Activated CD8-positive, alpha-beta T cell treated with anti-CD3 and anti-CD28 coated beads, Interleukin-2, amount 10 ng/mL, durations not matched to agents 7 days and 5 days (primary cell): ENCODE results near the gene ARL6IP5. TPM values are rescaled to one million over a fixed set of nuclear protein-coding genes. Genes with fewer than 3 reads are reported as not detected.

ENCODE experiments used
- ATAC-seq: fragments of 150-1000 bp; cut with Tn5 transposase; one replicate; pipeline ENCODE4 v1.10.0; 2021; ENCODE audit warnings: moderate library complexity
- CTCF ChIA-PET: fragments of 350-600 bp; sonication (Branson Sonifier 250); formaldehyde crosslinking; loops from one replicate; lab custom pipeline; 2021; ENCODE audit warnings: antibody characterized with exemption; lab: Charles Lee
- POLR2A ChIA-PET: fragments of 350-600 bp; sonication (Branson Sonifier 250); formaldehyde crosslinking; loops from one replicate; lab custom pipeline; 2021; ENCODE audit warnings: antibody characterized with exemption; lab: Charles Lee
- DNase-seq: peaks from one replicate; pipeline ENCODE4 v3.0.0-alpha.2; 2020
- H3K27ac Mint-ChIP-seq: one replicate; pipeline ENCODE4 v1.8.0; 2021; ENCODE audit warnings: mild to moderate bottlenecking, mixed read lengths
- H3K27me3 Mint-ChIP-seq: one replicate; pipeline ENCODE4 v1.8.0; 2021; ENCODE audit warnings: low read depth, mixed read lengths
- H3K36me3 Mint-ChIP-seq: one replicate; pipeline ENCODE4 v1.8.0; 2021; ENCODE audit warnings: low read depth, mixed read lengths
- H3K4me1 Mint-ChIP-seq: one replicate; pipeline ENCODE4 v1.8.0; 2021; ENCODE audit warnings: low read depth, mixed read lengths
- H3K4me3 Mint-ChIP-seq: one replicate; pipeline ENCODE4 v1.8.0; 2021; ENCODE audit warnings: mild to moderate bottlenecking, mixed read lengths
- H3K9me3 Mint-ChIP-seq: one replicate; pipeline ENCODE4 v1.8.0; 2022; ENCODE audit warnings: mixed read lengths; ENCODE audit not compliant: insufficient read depth
- total RNA-seq, 2 experiments: library from RNA; stranded (reverse); gene quantifications; one replicate each; pipeline ENCODE4 v1.2.3, GENCODE V29; 2021

The ARL6IP5 gene
- total RNA-seq, 2 experiments from 2014 or later, result 148 to 153 TPM

GRCh38 chr3:69085833-69086722 is 1.3 kb downstream of the ARL6IP5 start:
- Mint-ChIP-seq H3K4me1 (peaks cover 66% of the 10 kb centered on the region), H3K27me3 (no peaks in the 10 kb centered on the region), H3K9me3 (no peaks in the 10 kb centered on the region), H3K36me3 (peaks cover 49% of the 10 kb centered on the region), H3K4me3 (peak overlapping the region; percentile 95), H3K27ac (peak overlapping the region; percentile 89)
- peak; percentile 69 for DNase-seq
- ChIA-PET POLR2A (interaction anchor here (0.8 to 8.7 kb wide), 7 partner anchors 7 to 34 kb away, joined by 3 to 83 read pairs (median 9); partner anchors contain the start of gene TMF1), CTCF (interaction anchor here (0.6 to 1.6 kb wide), 4 partner anchors 9 to 34 kb away, joined by 3 to 6 read pairs (median 4); partner anchors contain the start of gene TMF1)
- peak; percentile 32 for ATAC-seq

- H3K27ac Mint-ChIP-seq, result peak overlapping the region; percentile 77
- H3K4me3 Mint-ChIP-seq, result peak overlapping the region; percentile 95
- H3K4me1 Mint-ChIP-seq, result peaks cover 65% of the 10 kb centered on the region
- POLR2A ChIA-PET, result interaction anchor here (1.0 to 8.7 kb wide), 7 partner anchors 9 to 49 kb away, joined by 3 to 83 read pairs (median 9); partner anchors contain the start of gene TMF1
- no peak for ATAC-seq
- H3K27me3 Mint-ChIP-seq, result no peaks in the 10 kb centered on the region
- CTCF ChIA-PET, result interaction anchor here (0.6 to 1.6 kb wide), 4 partner anchors 23 to 33 kb away, joined by 3 to 7 read pairs (median 4); no protein-coding TSS in a partner anchor
- H3K9me3 Mint-ChIP-seq, result no peaks in the 10 kb centered on the region
- peaks cover 57% of the 10 kb centered on the region for H3K36me3 Mint-ChIP-seq
- no peak for DNase-seq
Observed at GRCh38 chr3:69087030-69087791, 2.5 kb downstream of the ARL6IP5 start.

- ATAC-seq, result no peak
Observed at GRCh38 chr3:69088063-69088462, 3.3 kb downstream of the ARL6IP5 start.

GRCh38 chr3:69090021-69090420 is 5.3 kb downstream of the ARL6IP5 start:
- DNase-seq (no peak), ATAC-seq (no peak)
- Mint-ChIP-seq H3K27ac (peak overlapping the region; percentile 77), H3K36me3 (peaks cover 72% of the 10 kb centered on the region), H3K27me3 (no peaks in the 10 kb centered on the region), H3K9me3 (no peaks in the 10 kb centered on the region), H3K4me1 (peaks cover 66% of the 10 kb centered on the region), H3K4me3 (peak overlapping the region; percentile 95)
- CTCF ChIA-PET, result interaction anchor here (0.7 to 3.7 kb wide), 4 partner anchors 26 to 85 kb away, joined by 3 to 14 read pairs (median 6); partner anchors contain the start of gene TMF1
- POLR2A ChIA-PET, result interaction anchor here (0.6 to 4.6 kb wide), 7 partner anchors 10 to 41 kb away, joined by 3 to 40 read pairs (median 5); partner anchors contain the start of genes TMF1 and UBA3

More at GRCh38 chr3:69088063-69088462, 3.3 kb downstream of the ARL6IP5 start:
- Mint-ChIP-seq H3K36me3 (peaks cover 58% of the 10 kb centered on the region), H3K27me3 (no peaks in the 10 kb centered on the region), H3K4me1 (peaks cover 63% of the 10 kb centered on the region), H3K9me3 (no peaks in the 10 kb centered on the region), H3K4me3 (peak overlapping the region; percentile 95), H3K27ac (peak overlapping the region; percentile 74)
- ChIA-PET CTCF (interaction anchor here (1.0 to 1.6 kb wide), 2 partner anchors 24 to 33 kb away, joined by 4 to 7 read pairs; no protein-coding TSS in a partner anchor), POLR2A (interaction anchor here (1.0 to 6.6 kb wide), 4 partner anchors 8 to 50 kb away, joined by 3 to 83 read pairs (median 47); partner anchors contain the start of genes TMF1 and UBA3)
- DNase-seq, result no peak

- Mint-ChIP-seq H3K4me1 (peaks cover 79% of the 10 kb centered on the region), H3K27me3 (no peaks in the 10 kb centered on the region), H3K36me3 (peaks cover 69% of the 10 kb centered on the region), H3K4me3 (peak overlapping the region; percentile 81), H3K27ac (peak overlapping the region; percentile 88), H3K9me3 (no peaks in the 10 kb centered on the region)
- ATAC-seq, result peak; percentile 7
- ChIA-PET POLR2A (interaction anchor here (0.6 to 4.6 kb wide), 13 partner anchors 10 to 119 kb away, joined by 3 to 40 read pairs (median 3); partner anchors contain the start of genes TMF1 and UBA3), CTCF (interaction anchor here (0.8 to 3.7 kb wide), 7 partner anchors 22 to 112 kb away, joined by 3 to 20 read pairs (median 4); partner anchors contain the start of genes EOGT and TMF1)
- no peak for DNase-seq
Observed at GRCh38 chr3:69091389-69092029, 6.8 kb downstream of the ARL6IP5 start.

GRCh38 chr3:69092030-69092516 is 7.3 kb downstream of the ARL6IP5 start:
- peak overlapping the region; percentile 88 for H3K27ac Mint-ChIP-seq
- CTCF ChIA-PET, result interaction anchor here (0.8 to 3.7 kb wide), 6 partner anchors 22 to 111 kb away, joined by 3 to 20 read pairs (median 6); partner anchors contain the start of gene TMF1
- peaks cover 74% of the 10 kb centered on the region for H3K36me3 Mint-ChIP-seq

GRCh38 chr3:69094467-69095205 is 9.9 kb downstream of the ARL6IP5 start:
- peak overlapping the region; percentile 81 for H3K4me3 Mint-ChIP-seq
- POLR2A ChIA-PET, result interaction anchor here (0.6 to 2.3 kb wide), 6 partner anchors 9 to 105 kb away, joined by 3 to 9 read pairs (median 6); partner anchors contain the start of genes ARL6IP5, EOGT and UBA3
- CTCF ChIA-PET, result interaction anchor here (0.8 to 1.8 kb wide), 2 partner anchors 9 to 26 kb away, joined by 3 to 7 read pairs; no protein-coding TSS in a partner anchor
- H3K36me3 Mint-ChIP-seq, result peaks cover 73% of the 10 kb centered on the region
- H3K27me3 Mint-ChIP-seq, result no peaks in the 10 kb centered on the region
- H3K4me1 Mint-ChIP-seq, result peaks cover 83% of the 10 kb centered on the region
- peak overlapping the region; percentile 89 for H3K27ac Mint-ChIP-seq
- DNase-seq (peak; percentile 24), ATAC-seq (peak; percentile 16)
- H3K9me3 Mint-ChIP-seq, result no peaks in the 10 kb centered on the region

More at GRCh38 chr3:69092030-69092516, 7.3 kb downstream of the ARL6IP5 start:
- peak overlapping the region; percentile 81 for H3K4me3 Mint-ChIP-seq
- POLR2A ChIA-PET, result interaction anchor here (0.6 to 4.6 kb wide), 11 partner anchors 9 to 118 kb away, joined by 3 to 40 read pairs (median 3); partner anchors contain the start of genes TMF1 and UBA3
- no peaks in the 10 kb centered on the region for H3K9me3 Mint-ChIP-seq
- peaks cover 84% of the 10 kb centered on the region for H3K4me1 Mint-ChIP-seq
- no peaks in the 10 kb centered on the region for H3K27me3 Mint-ChIP-seq
- DNase-seq (peak; percentile 55), ATAC-seq (peak; percentile 70)

- POLR2A ChIA-PET, result interaction anchor here (1.1 to 2.3 kb wide), 3 partner anchors 10 to 43 kb away, joined by 3 to 9 read pairs (median 6); partner anchors contain the start of genes ARL6IP5 and TMF1
- Mint-ChIP-seq H3K9me3 (no peaks in the 10 kb centered on the region), H3K36me3 (peaks cover 71% of the 10 kb centered on the region), H3K4me1 (peaks cover 78% of the 10 kb centered on the region), H3K27ac (peak overlapping the region; percentile 83), H3K4me3 (peak overlapping the region; percentile 39), H3K27me3 (no peaks in the 10 kb centered on the region)
- peak; percentile 32 for DNase-seq
- CTCF ChIA-PET, result interaction anchor here (0.5 to 1.1 kb wide), 3 partner anchors 9 to 13 kb away, joined by 3 read pairs; no protein-coding TSS in a partner anchor
- ATAC-seq, result peak; percentile 14
Observed at GRCh38 chr3:69095636-69096035, 10.9 kb downstream of the ARL6IP5 start.

- POLR2A ChIA-PET, result interaction anchor here (1.1 to 2.1 kb wide), 2 partner anchors 10 to 44 kb away, joined by 3 to 9 read pairs; partner anchors contain the start of genes ARL6IP5 and TMF1
- CTCF ChIA-PET, result interaction anchor here (0.5 to 1.1 kb wide), 3 partner anchors 8 to 14 kb away, joined by 3 read pairs; no protein-coding TSS in a partner anchor
- DNase-seq (no peak), ATAC-seq (no peak)
- Mint-ChIP-seq H3K27me3 (no peaks in the 10 kb centered on the region), H3K4me1 (peaks cover 76% of the 10 kb centered on the region), H3K27ac (no peak overlapping the region), H3K4me3 (no peak overlapping the region), H3K36me3 (peaks cover 72% of the 10 kb centered on the region), H3K9me3 (no peaks in the 10 kb centered on the region)
Observed at GRCh38 chr3:69096299-69096698, 11.6 kb downstream of the ARL6IP5 start.
